ENCODE measurements around the gene DIDO1. TPM values are rescaled to one million over a fixed set of nuclear protein-coding genes. Genes with fewer than 3 reads are reported as not detected.

DIDO1 gene
- total RNA-seq, 1 experiment from 2014 or later: 33.2 TPM

GRCh38 chr20:62838128-62838891 is 88.0 kb downstream of the DIDO1 start:
- no TSS peak for BruUV-seq (replicated peaks)
- H3K9me2 ChIP-seq (replicated peaks; ENCODE audit: low read length): no peaks in the 10 kb centered on the region
- no peaks in the 10 kb centered on the region for H3K79me2 ChIP-seq (ENCODE audit: low read length)
- no peak overlapping the region for H2AFZ ChIP-seq (ENCODE audit: low read length)
- H3K4me1 ChIP-seq (ENCODE audit: insufficient read depth, low read length): peaks cover 26% of the 10 kb centered on the region
- TF ChIP-seq EZH2 (IDR thresholded peaks at IDR 0.05; ENCODE audit: low read length, unreplicated experiment) (no peak), EZH2phosphoT487 (IDR thresholded peaks at IDR 0.05; ENCODE audit: borderline replicate concordance, low read length) (no peak), CTCF (conservative IDR thresholded peaks at IDR 0.05; ENCODE audit: low read depth, low read length) (no peak)
- POLR2A ChIA-PET (ENCODE audit: unreplicated experiment): no interaction called here
- no peaks in the 10 kb centered on the region for H4K20me1 ChIP-seq (ENCODE audit: low read length)
- H3K4me3 ChIP-seq (ENCODE audit: low read length): no peak overlapping the region
- DNase-seq: no peak
- no peaks in the 10 kb centered on the region for H3K9me3 ChIP-seq (ENCODE audit: low read length)
- CTCF ChIA-PET: no interaction called here
- no peak overlapping the region for H3K27ac ChIP-seq (ENCODE audit: low read length)
- no peak overlapping the region for H3K4me2 ChIP-seq (ENCODE audit: low read length)
- no peaks in the 10 kb centered on the region for H3K36me3 ChIP-seq (ENCODE audit: low read depth, low read length)
- intact Hi-C loops (cut with micrococcal nuclease): no loop called here
- no peaks in the 10 kb centered on the region for H3F3A ChIP-seq (ENCODE audit: low read length, unreplicated experiment)
- H3K27me3 ChIP-seq (ENCODE audit: low read length): no peaks in the 10 kb centered on the region
- no peak overlapping the region for H3K9ac ChIP-seq (ENCODE audit: low read length)
- ATAC-seq: no peak

GRCh38 chr20:62837790-62838127 is 88.5 kb downstream of the DIDO1 start:
- no peak overlapping the region for H2AFZ ChIP-seq (ENCODE audit: low read length)
- no peak overlapping the region for H3K27ac ChIP-seq (ENCODE audit: low read length)
- CTCF ChIA-PET: no interaction called here
- POLR2A ChIA-PET (ENCODE audit: unreplicated experiment): no interaction called here
- no peak overlapping the region for H3K9ac ChIP-seq (ENCODE audit: low read length)
- H3K27me3 ChIP-seq (ENCODE audit: low read length): no peaks in the 10 kb centered on the region
- H3K4me2 ChIP-seq (ENCODE audit: low read length): no peak overlapping the region
- H3F3A ChIP-seq (ENCODE audit: low read length, unreplicated experiment): no peaks in the 10 kb centered on the region
- no peak for ATAC-seq
- H3K4me1 ChIP-seq (ENCODE audit: insufficient read depth, low read length): peaks cover 31% of the 10 kb centered on the region
- no peaks in the 10 kb centered on the region for H4K20me1 ChIP-seq (ENCODE audit: low read length)
- no peaks in the 10 kb centered on the region for H3K79me2 ChIP-seq (ENCODE audit: low read length)
- intact Hi-C loops (cut with micrococcal nuclease): no loop called here
- H3K4me3 ChIP-seq (ENCODE audit: low read length): no peak overlapping the region
- TF ChIP-seq CTCF (conservative IDR thresholded peaks at IDR 0.05; ENCODE audit: low read depth, low read length) (no peak), EZH2 (IDR thresholded peaks at IDR 0.05; ENCODE audit: low read length, unreplicated experiment) (no peak), EZH2phosphoT487 (IDR thresholded peaks at IDR 0.05; ENCODE audit: borderline replicate concordance, low read length) (no peak)
- no TSS peak for BruUV-seq (replicated peaks)
- DNase-seq: no peak
- H3K36me3 ChIP-seq (ENCODE audit: low read depth, low read length): no peaks in the 10 kb centered on the region
- no peaks in the 10 kb centered on the region for H3K9me3 ChIP-seq (ENCODE audit: low read length)
- H3K9me2 ChIP-seq (replicated peaks; ENCODE audit: low read length): no peaks in the 10 kb centered on the region

GRCh38 chr20:62836967-62837490 is 89.3 kb downstream of the DIDO1 start:
- no peaks in the 10 kb centered on the region for H3F3A ChIP-seq (ENCODE audit: low read length, unreplicated experiment)
- H3K27ac ChIP-seq (ENCODE audit: low read length): no peak overlapping the region
- DNase-seq: no peak
- no peak overlapping the region for H3K4me3 ChIP-seq (ENCODE audit: low read length)
- no peak overlapping the region for H3K4me2 ChIP-seq (ENCODE audit: low read length)
- H3K36me3 ChIP-seq (ENCODE audit: low read depth, low read length): no peaks in the 10 kb centered on the region
- H4K20me1 ChIP-seq (ENCODE audit: low read length): no peaks in the 10 kb centered on the region
- ATAC-seq: no peak
- H2AFZ ChIP-seq (ENCODE audit: low read length): no peak overlapping the region
- no peaks in the 10 kb centered on the region for H3K27me3 ChIP-seq (ENCODE audit: low read length)
- TF ChIP-seq EZH2phosphoT487 (IDR thresholded peaks at IDR 0.05; ENCODE audit: borderline replicate concordance, low read length): no peak
- no peak for TF ChIP-seq EZH2 (IDR thresholded peaks at IDR 0.05; ENCODE audit: low read length, unreplicated experiment)
- TF ChIP-seq CTCF (conservative IDR thresholded peaks at IDR 0.05; ENCODE audit: low read depth, low read length): no peak
- ChIA-PET POLR2A (ENCODE audit: unreplicated experiment) (no interaction called here), CTCF (no interaction called here)
- BruUV-seq (replicated peaks): no TSS peak
- H3K79me2 ChIP-seq (ENCODE audit: low read length): no peaks in the 10 kb centered on the region
- H3K9me2 ChIP-seq (replicated peaks; ENCODE audit: low read length): no peaks in the 10 kb centered on the region
- no peaks in the 10 kb centered on the region for H3K9me3 ChIP-seq (ENCODE audit: low read length)
- intact Hi-C loops (cut with micrococcal nuclease): no loop called here
- H3K9ac ChIP-seq (ENCODE audit: low read length): no peak overlapping the region
- peaks cover 38% of the 10 kb centered on the region for H3K4me1 ChIP-seq (ENCODE audit: insufficient read depth, low read length)

Data from PC-3 (cell line).